ENCODE data around the gene GCN1.

The GCN1 gene

DNA sequence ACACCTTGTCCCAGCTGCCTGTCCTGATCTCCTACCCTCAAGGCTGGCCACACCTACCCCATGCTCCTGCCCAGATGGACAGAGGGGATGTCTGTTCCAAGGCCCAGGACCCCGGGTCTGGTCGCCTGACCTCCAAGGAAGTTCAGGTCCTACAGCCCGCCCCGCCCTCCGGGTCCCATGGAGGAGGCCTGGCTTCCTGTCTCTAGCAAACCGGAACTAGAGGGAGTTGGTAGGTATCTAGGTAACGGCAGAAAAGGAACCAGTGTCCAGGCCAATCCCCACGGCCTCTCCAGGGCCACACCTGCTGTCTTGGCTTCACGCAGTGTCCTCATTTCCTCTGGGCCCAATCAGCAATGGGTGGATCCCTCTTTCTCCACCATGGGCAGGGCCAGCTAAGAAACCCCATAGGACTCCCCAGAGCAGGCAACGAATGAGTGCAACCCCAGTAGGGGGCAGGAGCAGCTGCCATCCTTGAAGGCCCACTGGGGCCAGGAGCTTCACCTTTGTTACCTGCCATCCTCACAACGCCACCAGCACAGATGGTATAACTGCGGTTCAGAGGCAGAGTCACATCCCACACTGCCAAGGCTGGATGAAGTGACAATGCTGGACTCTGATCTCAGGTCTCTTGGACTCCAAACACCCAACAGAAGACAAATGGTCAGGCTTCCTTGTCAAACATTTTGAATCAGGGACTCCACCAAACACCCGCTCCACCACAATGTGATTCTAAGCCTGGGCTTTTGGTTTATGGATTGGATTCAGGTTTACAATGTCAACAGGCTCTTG, 31.5 kb upstream of the GCN1 start:
- no peaks in the 10 kb centered on the region for H3K9me3 ChIP-seq (ENCODE audit: control insufficient read depth, low read length)
- peaks cover 63% of the 10 kb centered on the region for H3K4me1 ChIP-seq (ENCODE audit: control insufficient read depth, insufficient read depth, low read depth, low read length)
- no peak overlapping the region for H2BK15ac ChIP-seq (ENCODE audit: low read depth, poor library complexity, severe bottlenecking)
- H2AFZ ChIP-seq (ENCODE audit: low read depth, low read length): no peak overlapping the region
- peaks cover 45 to 49% of the 10 kb centered on the region in 2 experiments for H3K36me3 ChIP-seq (ENCODE audit: control insufficient read depth in 1 of 2, insufficient read depth in 2 of 2, low read depth in 1 of 2, low read length in 2 of 2)
- H3K27me3 ChIP-seq (ENCODE audit: control insufficient read depth in 1 of 2, insufficient read depth in 1 of 2, low read length in 2 of 2): no peaks in the 10 kb centered on the region
- peak overlapping the region in 1 of 2 experiments; percentile 15 for H2BK12ac ChIP-seq (ENCODE audit: low read length in 2 of 2)
- DNase-seq: no peak
- 89% methylated on average over 13 of the region's 13 CpGs for WGBS
- peak overlapping the region in 1 of 2 experiments; percentile 13 for H3K4ac ChIP-seq (ENCODE audit: low read depth in 1 of 2, low read length in 2 of 2)
- H3K9ac ChIP-seq (ENCODE audit: low read length): peak overlapping the region; percentile 64
- H4K8ac ChIP-seq (ENCODE audit: low read length): peak overlapping the region; percentile 4
- H3K79me1 ChIP-seq (replicated peaks; ENCODE audit: low read length, poor library complexity, severe bottlenecking): peaks cover 28% of the 10 kb centered on the region
- peak overlapping the region in 1 of 2 experiments; percentile 49 for H3K14ac ChIP-seq (ENCODE audit: low read length in 2 of 2)
- H3K18ac ChIP-seq (ENCODE audit: low read depth in 1 of 2, low read length in 2 of 2): no peak overlapping the region
- H3K4me2 ChIP-seq (ENCODE audit: low read length, poor library complexity, severe bottlenecking): no peak overlapping the region
- no peak overlapping the region for H4K91ac ChIP-seq (ENCODE audit: low read length)
- no peak overlapping the region for H3K4me3 ChIP-seq (ENCODE audit: insufficient read depth in 1 of 2, low read depth in 1 of 2, low read length in 2 of 2)
- no peak overlapping the region for H2BK120ac ChIP-seq (ENCODE audit: low read depth, low read length)
- H3K23ac ChIP-seq (ENCODE audit: low read length in 2 of 2): no peak overlapping the region
- H2AK5ac ChIP-seq (ENCODE audit: low read length, severe bottlenecking): peak overlapping the region; percentile 7
- no peak overlapping the region for H2BK5ac ChIP-seq (ENCODE audit: low read depth, low read length, poor library complexity, severe bottlenecking)
- no peak overlapping the region for H3K27ac ChIP-seq (ENCODE audit: low read length, poor library complexity, severe bottlenecking)

DNA sequence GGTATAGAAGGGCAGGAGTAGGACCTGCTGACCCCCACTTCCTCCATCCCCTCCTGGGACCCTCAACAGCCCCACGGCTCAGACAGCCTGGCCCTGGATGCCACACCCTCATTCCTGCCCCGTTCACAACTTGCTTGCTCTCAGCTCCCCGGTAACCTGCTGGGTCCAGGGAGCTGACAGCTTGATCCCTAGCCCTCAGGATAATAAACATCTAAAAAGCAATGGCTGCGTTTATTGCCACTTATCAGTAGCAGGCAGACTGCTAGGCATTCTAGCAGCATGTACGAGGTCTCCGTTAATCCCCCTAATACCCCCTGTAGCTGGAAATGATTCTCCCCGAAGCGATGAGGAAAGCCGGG, 30.7 kb upstream of the GCN1 start:
- Histone ChIP-seq H3K18ac (ENCODE audit: low read depth in 1 of 2, low read length in 2 of 2) (no peak overlapping the region), H2BK5ac (ENCODE audit: low read depth, low read length, poor library complexity, severe bottlenecking) (no peak overlapping the region), H4K91ac (ENCODE audit: low read length) (no peak overlapping the region), H3K4me1 (ENCODE audit: control insufficient read depth, insufficient read depth, low read depth, low read length) (peaks cover 62% of the 10 kb centered on the region), H4K8ac (ENCODE audit: low read length) (no peak overlapping the region), H2BK15ac (ENCODE audit: low read depth, poor library complexity, severe bottlenecking) (no peak overlapping the region), H2AK5ac (ENCODE audit: low read length, severe bottlenecking) (no peak overlapping the region), H2AFZ (ENCODE audit: low read depth, low read length) (no peak overlapping the region), H3K36me3 (ENCODE audit: control insufficient read depth in 1 of 2, insufficient read depth in 2 of 2, low read depth in 1 of 2, low read length in 2 of 2) (peaks cover 54 to 58% of the 10 kb centered on the region in 2 experiments), H3K9me3 (ENCODE audit: control insufficient read depth, low read length) (no peaks in the 10 kb centered on the region), H3K4ac (ENCODE audit: low read depth in 1 of 2, low read length in 2 of 2) (no peak overlapping the region), H3K23ac (ENCODE audit: low read length in 2 of 2) (no peak overlapping the region), H3K27me3 (ENCODE audit: control insufficient read depth in 1 of 2, insufficient read depth in 1 of 2, low read length in 2 of 2) (no peaks in the 10 kb centered on the region), H2BK120ac (ENCODE audit: low read depth, low read length) (no peak overlapping the region), H3K4me3 (ENCODE audit: insufficient read depth in 1 of 2, low read depth in 1 of 2, low read length in 2 of 2) (peak overlapping the region in 1 of 2 experiments; percentile 47), H2BK12ac (ENCODE audit: low read length in 2 of 2) (no peak overlapping the region), H3K27ac (ENCODE audit: low read length, poor library complexity, severe bottlenecking) (peak overlapping the region; percentile 26), H3K4me2 (ENCODE audit: low read length, poor library complexity, severe bottlenecking) (no peak overlapping the region), H3K14ac (ENCODE audit: low read length in 2 of 2) (no peak overlapping the region), H3K79me1 (replicated peaks; ENCODE audit: low read length, poor library complexity, severe bottlenecking) (peaks cover 30% of the 10 kb centered on the region), H3K9ac (ENCODE audit: low read length) (peak overlapping the region; percentile 64)
- DNase-seq: no peak
- 41% methylated on average over 9 of the region's 9 CpGs for WGBS

- Histone ChIP-seq H3K4me2 (ENCODE audit: low read length, poor library complexity, severe bottlenecking) (no peak overlapping the region), H3K79me1 (replicated peaks; ENCODE audit: low read length, poor library complexity, severe bottlenecking) (peaks cover 32% of the 10 kb centered on the region), H3K23ac (ENCODE audit: low read length in 2 of 2) (no peak overlapping the region), H3K14ac (ENCODE audit: low read length in 2 of 2) (no peak overlapping the region), H3K4me3 (ENCODE audit: insufficient read depth in 1 of 2, low read depth in 1 of 2, low read length in 2 of 2) (peak overlapping the region in 1 of 2 experiments; percentile 54), H3K18ac (ENCODE audit: low read depth in 1 of 2, low read length in 2 of 2) (no peak overlapping the region), H2BK5ac (ENCODE audit: low read depth, low read length, poor library complexity, severe bottlenecking) (no peak overlapping the region), H2BK120ac (ENCODE audit: low read depth, low read length) (no peak overlapping the region), H3K9me3 (ENCODE audit: control insufficient read depth, low read length) (no peaks in the 10 kb centered on the region), H3K27me3 (ENCODE audit: control insufficient read depth in 1 of 2, insufficient read depth in 1 of 2, low read length in 2 of 2) (no peaks in the 10 kb centered on the region), H3K9ac (ENCODE audit: low read length) (peak overlapping the region; percentile 64), H3K36me3 (ENCODE audit: control insufficient read depth in 1 of 2, insufficient read depth in 2 of 2, low read depth in 1 of 2, low read length in 2 of 2) (peaks cover 60 to 64% of the 10 kb centered on the region in 2 experiments), H3K4me1 (ENCODE audit: control insufficient read depth, insufficient read depth, low read depth, low read length) (peaks cover 56% of the 10 kb centered on the region), H4K91ac (ENCODE audit: low read length) (no peak overlapping the region), H3K27ac (ENCODE audit: low read length, poor library complexity, severe bottlenecking) (peak overlapping the region; percentile 26), H2AFZ (ENCODE audit: low read depth, low read length) (no peak overlapping the region), H2BK15ac (ENCODE audit: low read depth, poor library complexity, severe bottlenecking) (peak overlapping the region; percentile 44), H2AK5ac (ENCODE audit: low read length, severe bottlenecking) (peak overlapping the region; percentile 34), H3K4ac (ENCODE audit: low read depth in 1 of 2, low read length in 2 of 2) (no peak overlapping the region), H4K8ac (ENCODE audit: low read length) (no peak overlapping the region), H2BK12ac (ENCODE audit: low read length in 2 of 2) (no peak overlapping the region)
- DNase-seq: no peak
- WGBS: 93% methylated on average over 25 of the region's 25 CpGs
Observed at GRCh38 chr12:120224304-120225199, 30.0 kb upstream of the GCN1 start.
